IPS-20b (cell line): Measurements from ENCODE around the gene PSME3.
A peak's percentile ranks its signal among the peaks of the same experiment; 100 is the strongest.
"Not testable (repeated sequence)": the region's sequence is repeated elsewhere in the genome, so short reads cannot be mapped to it uniquely, and the experiment has no call there.

Source experiments
- H3K27ac ChIP-seq: one replicate; pipeline ENCODE4 v1.5.1; 2013; ENCODE audit warnings: low read length
- H3K27me3 ChIP-seq: 2 replicates; pipeline ENCODE4 v1.6.1; 2013; ENCODE audit warnings: mild to moderate bottlenecking, low read length, inconsistent platforms; ENCODE audit not compliant: insufficient read depth
- H3K36me3 ChIP-seq: 2 replicates; pipeline ENCODE4 v1.6.1; 2013; ENCODE audit warnings: low read depth, mild to moderate bottlenecking, inconsistent platforms, low read length, moderate library complexity; ENCODE audit not compliant: insufficient read depth
- H3K4me1 ChIP-seq: 2 replicates; pipeline ENCODE4 v1.6.1; 2013; ENCODE audit warnings: mild to moderate bottlenecking, control low read depth, inconsistent platforms, low read length, moderate library complexity; ENCODE audit not compliant: insufficient read depth
- H3K4me3 ChIP-seq: 2 replicates; pipeline ENCODE4 v1.5.1; 2013; ENCODE audit warnings: mild to moderate bottlenecking, low read length, inconsistent platforms
- H3K9ac ChIP-seq: 2 replicates; pipeline ENCODE4 v1.6.1; 2013; ENCODE audit warnings: low read depth, mild to moderate bottlenecking, inconsistent platforms, low read length, moderate library complexity
- H3K9me3 ChIP-seq: 2 replicates; pipeline ENCODE4 v1.6.1; 2013; ENCODE audit warnings: mild to moderate bottlenecking, low read depth, low read length, inconsistent platforms; ENCODE audit not compliant: insufficient read depth

Gene PSME3

DNA sequence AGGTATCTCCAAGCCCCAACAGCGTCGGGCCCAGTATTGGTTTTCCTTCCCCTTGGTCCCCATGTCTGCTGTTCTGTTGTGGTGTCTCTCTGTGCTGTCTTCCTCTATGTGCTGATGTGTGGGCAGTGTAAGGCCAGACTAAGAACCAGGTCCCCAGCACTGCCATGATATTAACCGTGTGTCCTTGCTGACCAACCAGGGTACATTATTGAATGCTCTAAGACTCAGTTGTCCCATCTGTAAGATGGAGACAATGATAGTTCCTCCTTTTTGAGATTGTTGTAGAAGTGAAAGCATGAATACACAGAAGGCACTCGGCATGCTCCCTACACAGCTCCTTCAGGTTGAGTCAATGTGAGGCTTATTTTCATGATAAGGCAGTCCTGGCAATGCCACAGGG lies 38.5 kb downstream of the PSME3 start:
- Histone ChIP-seq H3K4me3 (no peak overlapping the region), H3K9ac (no peak overlapping the region), H3K27me3 (no peaks in the 10 kb centered on the region), H3K4me1 (no peaks in the 10 kb centered on the region), H3K27ac (no peak overlapping the region), H3K36me3 (no peaks in the 10 kb centered on the region), H3K9me3 (peaks cover 5% of the 10 kb centered on the region; the same call in 1 of the 2 replicates)

GRCh38 chr17:42872251-42872965 lies 39.2 kb downstream of the PSME3 start:
- Histone ChIP-seq H3K4me1 (no peaks in the 10 kb centered on the region), H3K27me3 (peaks cover 8% of the 10 kb centered on the region), H3K9me3 (peaks cover 5% of the 10 kb centered on the region; the same call in 1 of the 2 replicates), H3K36me3 (no peaks in the 10 kb centered on the region), H3K27ac (no peak overlapping the region), H3K4me3 (no peak overlapping the region), H3K9ac (no peak overlapping the region)

- no peak overlapping the region for H3K9ac ChIP-seq
- peaks cover 17% of the 10 kb centered on the region for H3K27me3 ChIP-seq
- peaks cover 1% of the 10 kb centered on the region; the same call in 1 of the 2 replicates for H3K4me1 ChIP-seq
- no peak overlapping the region for H3K4me3 ChIP-seq
- no peaks in the 10 kb centered on the region for H3K36me3 ChIP-seq
- H3K27ac ChIP-seq = no peak overlapping the region
- peaks cover 5% of the 10 kb centered on the region; the same call in 1 of the 2 replicates for H3K9me3 ChIP-seq
These were observed 40.1 kb downstream of the PSME3 start for GRCh38 chr17:42873315-42873714.

DNA sequence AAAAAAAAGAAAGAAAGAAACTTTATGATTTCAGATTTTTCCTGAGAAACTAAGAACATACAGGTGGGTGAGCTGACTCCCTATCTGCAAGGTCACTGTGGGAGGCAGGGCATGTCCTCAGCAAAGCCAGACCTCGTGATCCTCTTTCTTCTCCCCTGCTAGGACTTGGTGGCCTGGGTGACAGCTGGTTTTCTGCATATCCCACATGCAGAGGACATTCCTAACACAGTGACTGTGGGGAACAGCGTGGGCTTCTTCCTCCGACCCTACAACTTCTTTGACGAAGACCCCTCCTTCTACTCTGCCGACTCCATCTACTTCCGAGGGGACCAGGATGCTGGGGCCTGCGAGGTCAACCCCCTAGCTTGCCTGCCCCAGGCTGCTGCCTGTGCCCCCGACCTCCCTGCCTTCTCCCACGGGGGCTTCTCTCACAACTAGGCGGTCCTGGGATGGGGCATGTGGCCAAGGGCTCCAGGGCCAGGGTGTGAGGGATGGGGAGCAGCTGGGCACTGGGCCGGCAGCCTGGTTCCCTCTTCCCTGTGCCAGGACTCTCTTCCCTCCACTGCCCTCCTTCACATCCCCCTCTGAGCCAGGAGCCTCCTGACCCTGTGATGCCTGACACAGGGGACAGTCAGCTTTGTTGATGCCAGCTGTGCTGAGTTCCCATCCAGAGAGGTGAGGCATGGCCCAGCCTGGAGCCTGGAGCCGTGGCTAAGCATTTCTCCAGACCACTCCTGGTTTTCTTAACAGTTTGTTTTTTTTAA lies 40.9 kb downstream of the PSME3 start:
- H3K36me3 ChIP-seq, H3K27ac ChIP-seq, H3K4me3 ChIP-seq, H3K9ac ChIP-seq, H3K4me1 ChIP-seq, H3K9me3 ChIP-seq: not testable (repeated sequence)
- H3K27me3 ChIP-seq = peaks cover 25% of the 10 kb centered on the region

DNA sequence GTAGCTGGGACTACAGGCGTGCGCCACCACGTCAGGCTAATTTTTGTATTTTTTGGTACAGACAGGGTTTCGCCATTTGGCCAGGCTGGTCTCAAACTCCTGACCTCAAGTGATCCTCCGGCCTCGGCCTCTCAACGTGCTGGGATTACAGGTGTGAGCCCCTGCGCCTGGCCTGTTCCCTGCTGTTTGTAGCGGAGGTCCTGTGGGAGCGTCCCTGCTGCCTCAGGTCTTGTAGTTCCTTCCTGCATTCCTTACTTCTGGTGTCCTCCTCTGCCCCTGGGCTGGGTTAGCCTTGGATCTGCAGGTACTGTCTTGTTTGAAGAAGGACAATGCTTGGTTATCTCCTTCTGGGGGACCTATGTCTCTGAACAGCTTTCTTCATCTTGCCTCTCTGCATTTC lies 43.8 kb downstream of the PSME3 start:
- Histone ChIP-seq H3K36me3 (no peaks in the 10 kb centered on the region), H3K27ac (no peak overlapping the region), H3K9ac (no peak overlapping the region), H3K4me1 (peaks cover 5% of the 10 kb centered on the region; the same call in 1 of the 2 replicates), H3K9me3 (no peaks in the 10 kb centered on the region), H3K27me3 (peaks cover 35% of the 10 kb centered on the region), H3K4me3 (no peak overlapping the region)

DNA sequence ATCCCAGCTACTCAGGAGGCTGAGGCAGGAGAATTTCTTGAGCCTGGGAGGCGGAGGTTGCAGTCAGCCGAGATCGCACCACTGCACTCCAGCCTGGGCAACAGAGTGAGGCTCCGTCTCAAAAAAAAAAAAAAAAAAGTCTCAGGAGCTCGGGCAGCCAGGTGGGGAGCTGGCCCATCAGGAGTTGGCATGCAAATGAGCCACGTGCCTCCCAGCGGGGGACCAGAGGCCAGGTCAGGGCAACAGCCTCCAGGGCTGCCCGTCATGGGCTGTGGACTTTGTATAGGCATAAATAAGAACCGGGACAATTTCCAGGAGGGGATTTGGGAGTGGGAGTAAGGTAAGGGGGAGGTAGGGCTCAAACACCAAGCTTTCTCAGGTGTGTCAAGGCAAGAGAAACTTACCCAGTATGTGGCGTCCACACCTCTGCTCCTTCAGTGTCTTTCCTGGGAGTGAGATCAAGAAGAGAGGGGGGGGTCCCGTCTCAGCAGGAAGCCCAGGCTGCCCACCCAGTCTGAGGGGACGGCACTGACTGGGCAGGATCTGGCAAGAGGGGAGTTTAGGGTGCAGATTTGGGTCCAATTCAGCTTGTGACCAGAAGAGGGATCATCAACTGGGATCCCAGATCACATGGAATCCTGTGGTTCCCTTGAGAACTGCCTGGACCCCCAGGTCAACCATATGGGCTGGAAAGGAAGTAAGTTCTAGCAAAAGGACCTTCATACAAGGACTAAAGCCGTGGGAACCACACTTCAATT lies 45.1 kb downstream of the PSME3 start:
- peaks cover 5% of the 10 kb centered on the region; the same call in 1 of the 2 replicates for H3K4me1 ChIP-seq
- H3K4me3 ChIP-seq = peak overlapping the region; percentile 24; the same call in 1 of the 2 replicates
- H3K27me3 ChIP-seq = peaks cover 35% of the 10 kb centered on the region
- no peaks in the 10 kb centered on the region for H3K9me3 ChIP-seq
- 0 out of 2 replicates have a peak overlapping the region, but pooled peaks have one; percentile 12 for H3K9ac ChIP-seq
- no peak overlapping the region for H3K27ac ChIP-seq
- no peaks in the 10 kb centered on the region for H3K36me3 ChIP-seq

DNA sequence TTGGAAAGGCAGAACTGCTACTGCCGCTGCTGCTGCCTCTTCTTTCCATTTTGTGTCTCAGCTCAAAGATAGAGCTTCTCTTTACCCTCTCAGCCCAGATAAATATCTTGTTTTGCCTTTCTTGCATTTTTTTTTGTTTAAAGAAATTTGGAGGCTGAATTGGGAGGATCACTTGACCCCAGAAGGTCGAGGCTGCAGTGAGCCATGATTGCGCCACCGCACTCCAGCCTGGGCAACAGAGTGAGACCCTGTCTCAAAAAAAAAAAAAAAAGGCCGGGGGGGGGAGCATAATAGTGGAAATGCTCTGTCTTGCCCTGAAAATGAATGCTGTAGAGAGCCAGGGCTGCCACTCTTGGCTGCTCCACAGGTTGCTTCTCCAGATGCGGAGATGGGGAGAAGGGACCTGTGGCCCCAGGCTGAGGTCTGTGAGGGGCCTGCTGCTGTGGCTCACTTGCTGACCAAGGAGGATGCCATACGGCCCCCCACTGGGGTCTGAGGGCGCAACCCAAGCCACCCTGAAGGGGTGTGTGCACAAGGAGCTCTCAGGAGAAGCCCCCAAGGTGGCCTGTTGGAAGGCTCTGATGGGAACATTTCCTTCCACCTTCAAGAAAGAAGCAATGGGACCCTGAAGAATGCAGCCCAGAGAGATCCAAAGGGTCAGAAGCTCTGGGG lies 45.9 kb downstream of the PSME3 start:
- H3K36me3 ChIP-seq = no peaks in the 10 kb centered on the region
- no peaks in the 10 kb centered on the region for H3K9me3 ChIP-seq
- no peak overlapping the region for H3K9ac ChIP-seq
- H3K4me3 ChIP-seq = no peak overlapping the region
- H3K27me3 ChIP-seq = peaks cover 35% of the 10 kb centered on the region
- peaks cover 5% of the 10 kb centered on the region; the same call in 1 of the 2 replicates for H3K4me1 ChIP-seq
- no peak overlapping the region for H3K27ac ChIP-seq

- H3K4me3 ChIP-seq = no peak overlapping the region
- H3K36me3 ChIP-seq = no peaks in the 10 kb centered on the region
- H3K27ac ChIP-seq = no peak overlapping the region
- no peaks in the 10 kb centered on the region for H3K9me3 ChIP-seq
- no peak overlapping the region for H3K9ac ChIP-seq
- peaks cover 35% of the 10 kb centered on the region for H3K27me3 ChIP-seq
- peaks cover 5% of the 10 kb centered on the region; the same call in 1 of the 2 replicates for H3K4me1 ChIP-seq
These were observed 46.4 kb downstream of the PSME3 start for GRCh38 chr17:42879596-42879985.

- peaks cover 35% of the 10 kb centered on the region for H3K27me3 ChIP-seq
- no peaks in the 10 kb centered on the region for H3K9me3 ChIP-seq
- no peak overlapping the region for H3K9ac ChIP-seq
- H3K27ac ChIP-seq = no peak overlapping the region
- H3K36me3 ChIP-seq = no peaks in the 10 kb centered on the region
- no peak overlapping the region for H3K4me3 ChIP-seq
- peaks cover 5% of the 10 kb centered on the region; the same call in 1 of the 2 replicates for H3K4me1 ChIP-seq
These were observed 47.6 kb downstream of the PSME3 start for GRCh38 chr17:42880776-42881310.

GRCh38 chr17:42881706-42882105 lies 48.5 kb downstream of the PSME3 start:
- H3K36me3 ChIP-seq = not testable (repeated sequence)

DNA sequence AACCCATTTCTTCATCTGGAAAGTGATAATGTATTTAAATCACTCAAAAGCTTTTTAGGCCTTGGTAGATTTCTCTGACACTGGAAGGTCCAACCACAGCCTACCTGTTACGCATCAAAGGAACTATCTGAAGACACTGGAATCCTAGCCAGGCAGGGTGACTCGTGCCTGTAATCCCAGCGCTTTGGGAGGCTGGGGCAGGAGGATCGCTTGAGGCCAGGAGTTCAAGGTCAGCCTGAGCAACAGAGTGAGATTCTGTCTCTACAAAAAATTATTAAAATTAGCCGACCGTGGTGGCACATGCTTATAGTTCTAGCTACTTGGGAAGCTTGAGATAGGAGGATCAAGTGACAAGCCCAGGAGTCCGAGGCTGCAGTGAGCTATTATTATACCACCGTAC lies 49.0 kb downstream of the PSME3 start:
- no peak overlapping the region for H3K9ac ChIP-seq
- no peak overlapping the region for H3K4me3 ChIP-seq
- peaks cover 30% of the 10 kb centered on the region for H3K27me3 ChIP-seq
- no peaks in the 10 kb centered on the region for H3K36me3 ChIP-seq
- no peaks in the 10 kb centered on the region for H3K9me3 ChIP-seq
- H3K4me1 ChIP-seq = peaks cover 5% of the 10 kb centered on the region; the same call in 1 of the 2 replicates
- H3K27ac ChIP-seq = no peak overlapping the region

More at GRCh38 chr17:42881706-42882105, 48.5 kb downstream of the PSME3 start:
- H3K27ac ChIP-seq, H3K9ac ChIP-seq, H3K4me3 ChIP-seq, H3K9me3 ChIP-seq, H3K4me1 ChIP-seq: not testable (repeated sequence)
- peaks cover 35% of the 10 kb centered on the region for H3K27me3 ChIP-seq
